GM12878 (cell line): ENCODE data around the gene STAB2. TPM values are rescaled to one million over a fixed set of nuclear protein-coding genes. Genes with fewer than 3 reads are reported as not detected.

Source experiments
- ATAC-seq: fragments of 200-7000 bp; cut with Tn5 transposase; 3 replicates; pipeline ENCODE4 v1.9.1; 2020; ENCODE audit warnings: mild to moderate bottlenecking, moderate library complexity
- BruUV-seq: library from RNA; stranded (reverse); fragments of 400-500 nt; replicated peaks from 2 replicates; lab custom pipeline; 2021; lab: Mats Ljungman, UMichigan
- CTCF ChIA-PET: fragments of 300-600 bp; sonication (Branson Sonifier 250); formaldehyde crosslinking; extraction: SDS; loops from one replicate; lab custom pipeline; 2021; ENCODE audit warnings: inconsistent platforms; lab: Yijun Ruan, JAX
- POLR2A ChIA-PET: fragments of 350-600 bp; formaldehyde crosslinking; extraction: SDS; loops from one replicate; lab custom pipeline; 2021; ENCODE audit warnings: inconsistent platforms; lab: Charles Lee
- RAD21 ChIA-PET: fragments of 300-600 bp; sonication (Branson Sonifier 250); formaldehyde crosslinking; loops from one replicate; lab custom pipeline; 2023; ENCODE audit warnings: antibody characterized with exemption; ENCODE audit not compliant: unreplicated experiment; lab: Charles Lee
- SMC1A ChIA-PET: fragments of 300-600 bp; sonication (Branson Sonifier 250); formaldehyde crosslinking; loops from one replicate; lab custom pipeline; 2023; ENCODE audit not compliant: unreplicated experiment, uncharacterized antibody; lab: Charles Lee
- DNase-seq: peaks from one replicate; pipeline ENCODE4 v3.0.0-alpha.2; 2011; ENCODE audit warnings: low read depth, low spot score
- FAIRE-seq: peaks from 3 replicates; lab custom pipeline; 2011; peaks lifted over from hg19 to GRCh38; lab: Jason Lieb, UNC
- H2AFZ ChIP-seq: 2 replicates; pipeline ENCODE4 v1.6.0; 2011; ENCODE audit warnings: low read depth, low read length, control low read depth; ENCODE audit not compliant: control insufficient read depth
- H3K27ac ChIP-seq: 2 replicates; pipeline ENCODE4 v1.5.1; 2011; ENCODE audit warnings: control low read depth; ENCODE audit not compliant: control insufficient read depth, insufficient read depth
- H3K27me3 ChIP-seq, 2 experiments: replicated peaks in 1 of 2; 2 replicates each; pipeline versions ENCODE4 v1.6.0 to v1.6.1; 2011; ENCODE audit warnings: low read length in 1 of 2; ENCODE audit not compliant: control insufficient read depth in 2 of 2, insufficient read depth in 2 of 2
- H3K36me3 ChIP-seq, 2 experiments: 2 replicates each; pipeline ENCODE4 v1.5.1; 2011; ENCODE audit warnings: low read length in 1 of 2; ENCODE audit not compliant: control insufficient read depth in 2 of 2, insufficient read depth in 2 of 2
- H3K4me1 ChIP-seq: 2 replicates; pipeline ENCODE4 v1.6.1; 2011; ENCODE audit warnings: mild to moderate bottlenecking, low read length, moderate library complexity, mixed read lengths; ENCODE audit not compliant: control insufficient read depth, insufficient read depth
- H3K4me2 ChIP-seq: 2 replicates; pipeline ENCODE4 v1.6.0; 2011; ENCODE audit warnings: control low read depth; ENCODE audit not compliant: control insufficient read depth, insufficient read depth
- H3K4me3 ChIP-seq: fragments of 200-600 bp; sonication (generic); 2 replicates; pipeline ENCODE4 v1.5.1; 2016
- H3K79me2 ChIP-seq: 2 replicates; pipeline ENCODE4 v1.6.0; 2011; ENCODE audit warnings: low read length; ENCODE audit not compliant: control insufficient read depth, insufficient read depth
- H3K9ac ChIP-seq: 2 replicates; pipeline ENCODE4 v1.8.0; 2011; ENCODE audit warnings: low read length, control low read depth, mixed read lengths; ENCODE audit not compliant: control insufficient read depth, insufficient read depth
- H3K9me3 ChIP-seq: replicated peaks from 3 replicates; pipeline ENCODE4 v1.5.1; 2011; ENCODE audit warnings: mild to moderate bottlenecking, low read length; ENCODE audit not compliant: control insufficient read depth, insufficient read depth
- H4K20me1 ChIP-seq: 2 replicates; pipeline ENCODE4 v1.6.0; 2011; ENCODE audit not compliant: control insufficient read depth, insufficient read depth
- CREM ChIP-seq: IDR thresholded peaks from 2 replicates; pipeline ENCODE4 v1.6.1; 2014; ENCODE audit warnings: antibody characterized with exemption, low read depth
- HDGF ChIP-seq: fragments of 450-650 bp; IDR thresholded peaks from 2 replicates; pipeline ENCODE4 v1.6.1; 2016; ENCODE audit warnings: antibody characterized with exemption
- IKZF1 ChIP-seq: fragments of 450-650 bp; conservative IDR thresholded peaks from 2 replicates; pipeline ENCODE4 v1.6.1; 2017; ENCODE audit warnings: antibody characterized with exemption, mild to moderate bottlenecking
- MTA3 ChIP-seq: IDR thresholded peaks from 2 replicates; pipeline ENCODE4 v1.6.1; 2012; ENCODE audit warnings: low read length, inconsistent platforms, borderline replicate concordance
- SMARCA5 ChIP-seq: fragments of 450-650 bp; IDR thresholded peaks from 2 replicates; pipeline ENCODE4 v1.6.1; 2017; ENCODE audit warnings: mild to moderate bottlenecking
- SMC3 ChIP-seq: IDR thresholded peaks from 2 replicates; pipeline ENCODE4 v1.6.1; 2011; ENCODE audit warnings: low read length, improper control_type of control experiment, borderline replicate concordance
- SP1 ChIP-seq: IDR thresholded peaks from one replicate; pipeline ENCODE4 v1.6.1; 2011; ENCODE audit warnings: low read depth, low read length
- WGBS: methylation state at CpG from one replicate; pipeline ENCODE4 v1.1.6; 2016; ENCODE audit warnings: low lambda C conversion rate; ENCODE audit not compliant: insufficient replicate concordance, insufficient coverage; ENCODE audit errors: missing lambda C conversion rate; 5-methylcytosine and 5-hydroxymethylcytosine counted together
- in situ Hi-C: fragments of 300-500 bp; cut with MboI; formaldehyde crosslinking; loops from 9 replicates; pipeline ENCODE4 v1.14.3; 2018; ENCODE audit warnings: mixed read lengths
- intact Hi-C: fragments of 100-400 bp; cut with micrococcal nuclease; formaldehyde crosslinking; loops from one replicate; pipeline ENCODE4 v1.14.2; 2022; ENCODE audit not compliant: unreplicated experiment
- polyA plus RNA-seq, 11 experiments: library from polyadenylated mRNA; depleted of rRNA in 4 of 11; unstranded in 6 of 11; stranded (reverse) in 5 of 11; fragments of >200 nt; fragmentation: Nextera tagmentation in 4 of 11; fragmentation: Illumina TruSeq in 1 of 11; extraction: Ambion mirVana in 4 of 11; extraction: Trizol in 1 of 11; gene quantifications; 1 replicate in 1 of 11; 2 replicates in 10 of 11; pipeline versions ENCODE4 v1.2.1 to v1.2.3, GENCODE V29; 2011 to 2016; ENCODE audit warnings: inconsistent platforms in 2 of 11, missing spikeins in 2 of 11, low read depth in 1 of 11
- total RNA-seq, 4 experiments: library from RNA; depleted of rRNA in 3 of 4; stranded (reverse); fragments of >200 nt in 3 of 4; fragmentation: Illumina TruSeq in 1 of 4; extraction: Trizol in 1 of 4; gene quantifications; 2 replicates each; pipeline versions ENCODE4 v1.2.1 to v1.2.3, GENCODE V29; 2013 to 2021
- TF ChIP-seq, protein P1 (sequence below): fragments of 450-650 bp; IDR thresholded peaks from 2 replicates; pipeline ENCODE4 v1.6.1; 2016; ENCODE audit warnings: mild to moderate bottlenecking
- TF ChIP-seq, protein P2 (sequence below): fragments of 450-650 bp; IDR thresholded peaks from 2 replicates; pipeline ENCODE4 v1.6.1; 2017; ENCODE audit warnings: mild to moderate bottlenecking, moderate library complexity
- TF ChIP-seq, protein P3 (sequence below): fragments of 450-650 bp; formaldehyde crosslinking; IDR thresholded peaks from 2 replicates; pipeline ENCODE4 v1.5.0; 2022; ENCODE audit warnings: mild to moderate bottlenecking, missing genetic modification characterization

STAB2 gene
- total and polyA plus RNA-seq, 10 of the 15 experiments (the other 5 are each of a cell fraction or from before 2014, with no cell fraction given): 0.37 TPM; not detected in 9

DNA sequence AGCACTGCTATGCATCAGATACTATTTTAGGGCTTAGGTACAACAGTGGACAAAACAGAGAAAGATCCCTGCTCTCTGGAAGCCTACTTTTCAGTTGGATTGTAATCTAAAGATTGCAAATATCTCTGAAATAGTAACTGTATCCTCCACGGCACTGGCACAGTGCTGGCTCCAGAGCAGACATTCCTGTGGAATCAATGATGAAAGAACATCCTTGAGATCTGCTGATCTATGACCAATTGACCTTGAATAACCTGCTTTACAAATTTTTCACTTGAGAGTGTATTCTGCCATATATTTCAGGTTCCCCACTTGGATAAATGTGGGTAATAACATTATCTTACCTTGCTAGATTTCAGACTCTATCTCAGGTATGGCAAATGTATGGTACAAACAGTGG is 3.2 kb downstream of the STAB2 start:
- Histone ChIP-seq H2AFZ (no peak overlapping the region; the same call in 1 of the 2 replicates), H3K4me1 (peaks cover 21% of the 10 kb centered on the region), H3K27ac (no peak overlapping the region), H3K9me3 (no peaks in the 10 kb centered on the region), H3K79me2 (no peaks in the 10 kb centered on the region), H4K20me1 (no peaks in the 10 kb centered on the region)
- RAD21 ChIA-PET: no interaction called here
- ATAC-seq (no peak), FAIRE-seq (no peak)
- SMC1A ChIA-PET: no interaction called here
- BruUV-seq: no TSS peak
- CTCF ChIA-PET: interaction anchor here (5.5 kb wide), 1 partner anchor 42 kb away, joined by 36 read pairs; no protein-coding TSS in a partner anchor
- TF ChIP-seq SP1: no peak
- no peak for TF ChIP-seq SMC3
- no peak for TF ChIP-seq CREM
- TF ChIP-seq, all 136 proteins: peak for 0
- no peak for DNase-seq
- Histone ChIP-seq H3K27me3 (no peaks in the 10 kb centered on the region), H3K36me3 (no peaks in the 10 kb centered on the region), H3K4me2 (no peak overlapping the region), H3K9ac (no peak overlapping the region), H3K4me3 (no peak overlapping the region)
- in situ Hi-C loops: no loop called here
- WGBS: 58% methylated on average over 1 of the region's 1 CpG
- intact Hi-C loops: no loop called here
- POLR2A ChIA-PET: no interaction called here

DNA sequence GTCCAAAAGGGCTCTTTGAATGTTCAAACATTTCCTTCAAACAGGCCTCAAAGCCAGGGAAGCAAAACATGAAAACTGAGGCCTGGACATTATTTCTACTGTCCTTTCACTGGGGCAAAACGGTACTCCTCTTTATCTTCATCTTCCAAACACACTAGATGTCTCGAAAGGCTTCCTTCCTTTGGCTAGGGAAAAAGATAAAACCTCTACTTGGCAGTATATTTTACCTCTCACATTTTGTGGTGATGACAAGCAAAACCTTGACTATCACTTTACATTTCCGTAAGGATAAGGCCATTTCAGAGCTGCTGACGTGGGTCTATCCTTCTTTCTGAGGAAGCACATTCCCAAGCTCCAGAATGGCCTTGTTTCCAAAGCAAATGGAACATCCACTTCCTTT is 9.9 kb downstream of the STAB2 start:
- H3K9ac ChIP-seq: no peak overlapping the region
- CTCF ChIA-PET: no interaction called here
- intact Hi-C loops (no loop called here), in situ Hi-C loops (no loop called here)
- H3K36me3 ChIP-seq: no peaks in the 10 kb centered on the region
- no peak overlapping the region for H2AFZ ChIP-seq
- H3K79me2 ChIP-seq: no peaks in the 10 kb centered on the region
- H3K27me3 ChIP-seq: no peaks in the 10 kb centered on the region
- BruUV-seq: no TSS peak
- ATAC-seq (no peak), DNase-seq (no peak), FAIRE-seq (no peak)
- no peaks in the 10 kb centered on the region for H3K9me3 ChIP-seq
- SMC1A ChIA-PET: no interaction called here
- H4K20me1 ChIP-seq: no peaks in the 10 kb centered on the region
- no peak overlapping the region for H3K4me2 ChIP-seq
- no peak overlapping the region for H3K4me3 ChIP-seq
- WGBS: 52% methylated on average over 4 of the region's 4 CpGs
- H3K27ac ChIP-seq: no peak overlapping the region
- RAD21 ChIA-PET: no interaction called here
- no peaks in the 10 kb centered on the region for H3K4me1 ChIP-seq
- POLR2A ChIA-PET: no interaction called here
- no peak for TF ChIP-seq MTA3
- TF ChIP-seq SMARCA5: no peak
- TF ChIP-seq IKZF1: no peak
- TF ChIP-seq, protein P1, sequence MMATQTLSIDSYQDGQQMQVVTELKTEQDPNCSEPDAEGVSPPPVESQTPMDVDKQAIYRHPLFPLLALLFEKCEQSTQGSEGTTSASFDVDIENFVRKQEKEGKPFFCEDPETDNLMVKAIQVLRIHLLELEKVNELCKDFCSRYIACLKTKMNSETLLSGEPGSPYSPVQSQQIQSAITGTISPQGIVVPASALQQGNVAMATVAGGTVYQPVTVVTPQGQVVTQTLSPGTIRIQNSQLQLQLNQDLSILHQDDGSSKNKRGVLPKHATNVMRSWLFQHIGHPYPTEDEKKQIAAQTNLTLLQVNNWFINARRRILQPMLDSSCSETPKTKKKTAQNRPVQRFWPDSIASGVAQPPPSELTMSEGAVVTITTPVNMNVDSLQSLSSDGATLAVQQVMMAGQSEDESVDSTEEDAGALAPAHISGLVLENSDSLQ: no peak
- TF ChIP-seq, protein P2, sequence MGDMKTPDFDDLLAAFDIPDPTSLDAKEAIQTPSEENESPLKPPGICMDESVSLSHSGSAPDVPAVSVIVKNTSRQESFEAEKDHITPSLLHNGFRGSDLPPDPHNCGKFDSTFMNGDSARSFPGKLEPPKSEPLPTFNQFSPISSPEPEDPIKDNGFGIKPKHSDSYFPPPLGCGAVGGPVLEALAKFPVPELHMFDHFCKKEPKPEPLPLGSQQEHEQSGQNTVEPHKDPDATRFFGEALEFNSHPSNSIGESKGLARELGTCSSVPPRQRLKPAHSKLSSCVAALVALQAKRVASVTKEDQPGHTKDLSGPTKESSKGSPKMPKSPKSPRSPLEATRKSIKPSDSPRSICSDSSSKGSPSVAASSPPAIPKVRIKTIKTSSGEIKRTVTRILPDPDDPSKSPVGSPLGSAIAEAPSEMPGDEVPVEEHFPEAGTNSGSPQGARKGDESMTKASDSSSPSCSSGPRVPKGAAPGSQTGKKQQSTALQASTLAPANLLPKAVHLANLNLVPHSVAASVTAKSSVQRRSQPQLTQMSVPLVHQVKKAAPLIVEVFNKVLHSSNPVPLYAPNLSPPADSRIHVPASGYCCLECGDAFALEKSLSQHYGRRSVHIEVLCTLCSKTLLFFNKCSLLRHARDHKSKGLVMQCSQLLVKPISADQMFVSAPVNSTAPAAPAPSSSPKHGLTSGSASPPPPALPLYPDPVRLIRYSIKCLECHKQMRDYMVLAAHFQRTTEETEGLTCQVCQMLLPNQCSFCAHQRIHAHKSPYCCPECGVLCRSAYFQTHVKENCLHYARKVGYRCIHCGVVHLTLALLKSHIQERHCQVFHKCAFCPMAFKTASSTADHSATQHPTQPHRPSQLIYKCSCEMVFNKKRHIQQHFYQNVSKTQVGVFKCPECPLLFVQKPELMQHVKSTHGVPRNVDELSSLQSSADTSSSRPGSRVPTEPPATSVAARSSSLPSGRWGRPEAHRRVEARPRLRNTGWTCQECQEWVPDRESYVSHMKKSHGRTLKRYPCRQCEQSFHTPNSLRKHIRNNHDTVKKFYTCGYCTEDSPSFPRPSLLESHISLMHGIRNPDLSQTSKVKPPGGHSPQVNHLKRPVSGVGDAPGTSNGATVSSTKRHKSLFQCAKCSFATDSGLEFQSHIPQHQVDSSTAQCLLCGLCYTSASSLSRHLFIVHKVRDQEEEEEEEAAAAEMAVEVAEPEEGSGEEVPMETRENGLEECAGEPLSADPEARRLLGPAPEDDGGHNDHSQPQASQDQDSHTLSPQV: no peak
- no peak for TF ChIP-seq HDGF
- TF ChIP-seq, protein P3, sequence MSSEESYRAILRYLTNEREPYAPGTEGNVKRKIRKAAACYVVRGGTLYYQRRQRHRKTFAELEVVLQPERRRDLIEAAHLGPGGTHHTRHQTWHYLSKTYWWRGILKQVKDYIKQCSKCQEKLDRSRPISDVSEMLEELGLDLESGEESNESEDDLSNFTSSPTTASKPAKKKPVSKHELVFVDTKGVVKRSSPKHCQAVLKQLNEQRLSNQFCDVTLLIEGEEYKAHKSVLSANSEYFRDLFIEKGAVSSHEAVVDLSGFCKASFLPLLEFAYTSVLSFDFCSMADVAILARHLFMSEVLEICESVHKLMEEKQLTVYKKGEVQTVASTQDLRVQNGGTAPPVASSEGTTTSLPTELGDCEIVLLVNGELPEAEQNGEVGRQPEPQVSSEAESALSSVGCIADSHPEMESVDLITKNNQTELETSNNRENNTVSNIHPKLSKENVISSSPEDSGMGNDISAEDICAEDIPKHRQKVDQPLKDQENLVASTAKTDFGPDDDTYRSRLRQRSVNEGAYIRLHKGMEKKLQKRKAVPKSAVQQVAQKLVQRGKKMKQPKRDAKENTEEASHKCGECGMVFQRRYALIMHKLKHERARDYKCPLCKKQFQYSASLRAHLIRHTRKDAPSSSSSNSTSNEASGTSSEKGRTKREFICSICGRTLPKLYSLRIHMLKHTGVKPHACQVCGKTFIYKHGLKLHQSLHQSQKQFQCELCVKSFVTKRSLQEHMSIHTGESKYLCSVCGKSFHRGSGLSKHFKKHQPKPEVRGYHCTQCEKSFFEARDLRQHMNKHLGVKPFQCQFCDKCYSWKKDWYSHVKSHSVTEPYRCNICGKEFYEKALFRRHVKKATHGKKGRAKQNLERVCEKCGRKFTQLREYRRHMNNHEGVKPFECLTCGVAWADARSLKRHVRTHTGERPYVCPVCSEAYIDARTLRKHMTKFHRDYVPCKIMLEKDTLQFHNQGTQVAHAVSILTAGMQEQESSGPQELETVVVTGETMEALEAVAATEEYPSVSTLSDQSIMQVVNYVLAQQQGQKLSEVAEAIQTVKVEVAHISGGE: no peak
